ENCODE results near the gene SIMC1. TPM values are rescaled to one million over a fixed set of nuclear protein-coding genes. Genes with fewer than 3 reads are reported as not detected.

Gene SIMC1
- total and polyA plus RNA-seq, 2 donors (not counting 3 experiments of a cell fraction or from before 2014, with no cell fraction given) = 9.0 to 16.2 TPM

GRCh38 chr5:176384366-176384930 lies 146.2 kb downstream of the SIMC1 start:
- H3K27me3 ChIP-seq (ENCODE audit: control insufficient read depth in 2 of 2, insufficient read depth in 2 of 2, low read length in 2 of 2) = no peaks in the 10 kb centered on the region
- peaks cover 34% of the 10 kb centered on the region for H3K79me2 ChIP-seq (ENCODE audit: control insufficient read depth, insufficient read depth, low read length)
- intact Hi-C loops (cut with micrococcal nuclease) = loop anchor here (10.0 kb wide), 1 partner anchor 1210 kb away; the partner anchor contains the start of gene TMED9
- ChIA-PET POLR2A (no interaction called here), CTCF (interaction anchor here (0.7 kb wide), 1 partner anchor 10 kb away, joined by 3 read pairs; no protein-coding TSS in a partner anchor)
- H3K9me1 ChIP-seq (replicated peaks; ENCODE audit: control insufficient read depth, extremely low read depth, insufficient read depth, low read length) = no peaks in the 10 kb centered on the region
- DNase-seq (ENCODE audit: low read depth, low spot score) = no peak
- TF ChIP-seq JUN (IDR thresholded peaks at IDR 0.05; ENCODE audit: borderline replicate concordance, insufficient read depth, insufficient read length, low read depth) = no peak
- no peak for TF ChIP-seq MAX (IDR thresholded peaks at IDR 0.05; ENCODE audit: insufficient read depth, insufficient read length)
- TF ChIP-seq POLR2A (IDR thresholded peaks at IDR 0.05; ENCODE audit: low read depth, low read length) = no peak
- no peak for TF ChIP-seq GATA2 (IDR thresholded peaks at IDR 0.05; ENCODE audit: insufficient read depth, insufficient read length, low read depth, low read length)
- no peak for TF ChIP-seq MYC (IDR thresholded peaks at IDR 0.05; ENCODE audit: low read depth, low read length)
- no peak for TF ChIP-seq CTCF (IDR thresholded peaks at IDR 0.05; ENCODE audit: extremely low read depth in 1 of 2, insufficient read depth in 1 of 2, low read depth in 1 of 2, low read length in 2 of 2)
- TF ChIP-seq EZH2 (IDR thresholded peaks at IDR 0.05; ENCODE audit: borderline replicate concordance, low read depth, low read length, severe bottlenecking) = no peak
- no peak for TF ChIP-seq POLR2AphosphoS5 (IDR thresholded peaks at IDR 0.05; ENCODE audit: insufficient read depth, low read depth, low read length)
- no peak for TF ChIP-seq FOS (IDR thresholded peaks at IDR 0.05; ENCODE audit: borderline replicate concordance, insufficient read depth, low read length)
- no peak overlapping the region for H3K4me3 ChIP-seq (replicated peaks in 1 of 3; ENCODE audit: insufficient read depth in 1 of 3, low read depth in 1 of 3, low read length in 3 of 3)
- no peak overlapping the region for H3K9ac ChIP-seq (replicated peaks; ENCODE audit: extremely low read depth, insufficient read depth, low read length)
- no peak overlapping the region for H3K27ac ChIP-seq (ENCODE audit: insufficient read depth, low read depth, low read length)
- no peak for FAIRE-seq
- dilution Hi-C loops (cut with MboI; ENCODE audit: extremely low pct_ligation_motif_present, low sequenced_read_pairs) = no loop called here
- H4K20me1 ChIP-seq (replicated peaks; ENCODE audit: control insufficient read depth, extremely low read depth, insufficient read depth, low read length) = no peaks in the 10 kb centered on the region
- H3K4me1 ChIP-seq (ENCODE audit: control insufficient read depth, extremely low read depth, insufficient read depth, low read length) = peaks cover 11% of the 10 kb centered on the region
- no peak overlapping the region for H2AFZ ChIP-seq (ENCODE audit: low read depth, low read length)
- BruUV-seq (replicated peaks) = no TSS peak
- peaks cover 12 to 23% of the 10 kb centered on the region in 2 experiments for H3K36me3 ChIP-seq (ENCODE audit: control insufficient read depth in 2 of 2, extremely low read depth in 1 of 2, insufficient read depth in 2 of 2, low read length in 2 of 2)
- H3K4me2 ChIP-seq (ENCODE audit: insufficient read depth, low read length) = no peak overlapping the region
- H3K9me3 ChIP-seq (replicated peaks; ENCODE audit: control insufficient read depth, insufficient read depth, low read length) = no peaks in the 10 kb centered on the region

Data from endothelial cell of umbilical vein (primary cell).